WI38 (cell line): ENCODE measurements around the gene OPN1LW.

ENCODE experiments used
- H3K4me3 ChIP-seq: 2 replicates; pipeline ENCODE4 v1.5.1; 2011; ENCODE audit warnings: low read depth, mild to moderate bottlenecking, control low read depth, low read length
- CTCF ChIP-seq: IDR thresholded peaks from 2 replicates; pipeline ENCODE4 v1.5.1; 2012; ENCODE audit warnings: low read depth, mild to moderate bottlenecking, control low read depth, low read length

OPN1LW gene

GRCh38 chrX:154121961-154122360 is 22.1 kb upstream of the OPN1LW start:
- no peak overlapping the region for H3K4me3 ChIP-seq
- no peak for TF ChIP-seq CTCF

GRCh38 chrX:154123241-154124219 is 20.5 kb upstream of the OPN1LW start:
- no peak for TF ChIP-seq CTCF
- no peak overlapping the region for H3K4me3 ChIP-seq

GRCh38 chrX:154125391-154126040 is 18.5 kb upstream of the OPN1LW start:
- no peak for TF ChIP-seq CTCF
- no peak overlapping the region for H3K4me3 ChIP-seq

GRCh38 chrX:154126101-154126500 is 17.9 kb upstream of the OPN1LW start:
- TF ChIP-seq CTCF = no peak
- H3K4me3 ChIP-seq = no peak overlapping the region

- no peak for TF ChIP-seq CTCF
- H3K4me3 ChIP-seq = no peak overlapping the region
Observed at GRCh38 chrX:154131955-154132354, 12.1 kb upstream of the OPN1LW start.

GRCh38 chrX:154132366-154132765 is 11.7 kb upstream of the OPN1LW start:
- no peak for TF ChIP-seq CTCF
- H3K4me3 ChIP-seq = no peak overlapping the region
